Astrocyte (in vitro differentiated cells and primary cell): ENCODE results near the gene JMJD4. TPM values are rescaled to one million over a fixed set of nuclear protein-coding genes. Genes with fewer than 3 reads are reported as not detected.

Experiments
- DNase-seq: peaks from one replicate; pipeline ENCODE4 v3.0.0-alpha.2; 2010; ENCODE audit warnings: low read depth
- FAIRE-seq: peaks from 2 replicates; lab custom pipeline; 2011; peaks lifted over from hg19 to GRCh38; lab: Jason Lieb, UNC
- H2AFZ ChIP-seq: 2 replicates; pipeline ENCODE4 v1.6.0; 2012; ENCODE audit warnings: low read depth, low read length, inconsistent platforms
- H3K27ac ChIP-seq: 2 replicates; pipeline ENCODE4 v1.5.1; 2011; ENCODE audit warnings: low read depth, low read length, inconsistent platforms
- H3K27me3 ChIP-seq: 2 replicates; pipeline ENCODE4 v1.6.0; 2011; ENCODE audit warnings: low read length, inconsistent platforms; ENCODE audit not compliant: insufficient read depth
- H3K36me3 ChIP-seq: 2 replicates; pipeline ENCODE4 v1.5.1; 2011; ENCODE audit warnings: low read length, inconsistent platforms; ENCODE audit not compliant: insufficient read depth
- H3K4me1 ChIP-seq: 2 replicates; pipeline ENCODE4 v1.5.1; 2011; ENCODE audit warnings: low read length, inconsistent platforms; ENCODE audit not compliant: insufficient read depth
- H3K4me2 ChIP-seq: 2 replicates; pipeline ENCODE4 v1.6.0; 2012; ENCODE audit warnings: low read length, inconsistent platforms
- H3K4me3 ChIP-seq: 2 replicates; pipeline ENCODE4 v1.5.1; 2011; ENCODE audit warnings: low read depth, mild to moderate bottlenecking, low read length, inconsistent platforms; ENCODE audit not compliant: insufficient read depth
- H3K79me2 ChIP-seq: 2 replicates; pipeline ENCODE4 v1.6.0; 2012; ENCODE audit warnings: mild to moderate bottlenecking, low read length, inconsistent platforms; ENCODE audit not compliant: insufficient read depth
- H3K9ac ChIP-seq: 2 replicates; pipeline ENCODE4 v1.6.0; 2012; ENCODE audit warnings: mild to moderate bottlenecking, low read length, inconsistent platforms
- H3K9me3 ChIP-seq: 2 replicates; pipeline ENCODE4 v1.5.1; 2012; ENCODE audit warnings: low read depth, mild to moderate bottlenecking, low read length, inconsistent platforms; ENCODE audit not compliant: insufficient read depth
- H4K20me1 ChIP-seq: 2 replicates; pipeline ENCODE4 v1.6.0; 2012; ENCODE audit warnings: low read length, inconsistent platforms; ENCODE audit not compliant: insufficient read depth
- H3K27ac Mint-ChIP-seq: one replicate; pipeline ENCODE4 v1.8.0; 2021; ENCODE audit warnings: mild to moderate bottlenecking, mixed read lengths; ENCODE audit not compliant: unreplicated experiment
- H3K27me3 Mint-ChIP-seq: one replicate; pipeline ENCODE4 v1.8.0; 2021; ENCODE audit warnings: low read depth, mixed read lengths; ENCODE audit not compliant: unreplicated experiment
- H3K36me3 Mint-ChIP-seq: one replicate; pipeline ENCODE4 v1.8.0; 2021; ENCODE audit warnings: low read depth, mixed read lengths; ENCODE audit not compliant: unreplicated experiment
- H3K4me1 Mint-ChIP-seq: one replicate; pipeline ENCODE4 v1.8.0; 2021; ENCODE audit warnings: low read depth, mixed read lengths; ENCODE audit not compliant: unreplicated experiment
- H3K4me3 Mint-ChIP-seq: one replicate; pipeline ENCODE4 v1.8.0; 2021; ENCODE audit warnings: mild to moderate bottlenecking, moderate library complexity, mixed read lengths; ENCODE audit not compliant: unreplicated experiment
- H3K9me3 Mint-ChIP-seq: one replicate; pipeline ENCODE4 v1.8.0; 2021; ENCODE audit warnings: mild to moderate bottlenecking, mixed read lengths; ENCODE audit not compliant: unreplicated experiment
- EZH2 ChIP-seq: IDR thresholded peaks from 2 replicates; pipeline ENCODE4 v1.6.1; 2012; ENCODE audit warnings: mild to moderate bottlenecking, low read length, inconsistent platforms; ENCODE audit not compliant: insufficient read depth
- total RNA-seq: library from RNA; stranded (reverse); gene quantifications from 2 replicates; pipeline ENCODE4 v1.2.1, GENCODE V29; 2021
- TF ChIP-seq, protein P1 (sequence below): IDR thresholded peaks from 2 replicates; pipeline ENCODE4 v1.5.1; 2011; ENCODE audit warnings: low read depth, mild to moderate bottlenecking, inconsistent platforms, low read length, moderate library complexity; ENCODE audit not compliant: insufficient read depth

Gene JMJD4
- total RNA-seq, 1 donor from 2014 or later: 17.5 TPM

DNA sequence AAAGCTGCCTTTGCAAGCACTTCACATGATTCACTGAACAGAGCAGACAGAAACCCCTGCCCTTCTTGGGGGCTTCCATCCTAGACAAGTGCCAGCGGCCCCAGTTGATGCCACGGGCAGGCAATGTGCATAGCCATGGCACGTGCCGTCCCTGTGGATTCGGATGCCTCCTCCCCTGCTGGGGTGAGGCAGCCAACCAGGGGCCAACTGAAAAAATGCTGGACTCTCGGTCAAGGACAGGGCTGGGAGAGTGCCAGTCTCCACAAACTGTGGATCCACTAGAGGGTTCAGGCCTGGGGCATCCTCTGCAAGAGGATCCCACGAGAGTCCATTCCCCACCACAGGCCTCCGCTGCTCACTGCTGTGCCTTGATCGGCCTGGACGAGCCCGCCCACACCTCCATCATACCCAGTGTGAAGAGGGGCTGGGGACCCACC lies 3.8 kb downstream of the JMJD4 start:
- no peak overlapping the region for H3K4me3 ChIP-seq
- H3K9me3 ChIP-seq: no peaks in the 10 kb centered on the region
- H3K4me1 ChIP-seq: peaks cover 16% of the 10 kb centered on the region
- peaks cover 38% of the 10 kb centered on the region for H3K79me2 ChIP-seq
- no peak for FAIRE-seq
- no peaks in the 10 kb centered on the region for H3K36me3 Mint-ChIP-seq
- TF ChIP-seq, protein P1, sequence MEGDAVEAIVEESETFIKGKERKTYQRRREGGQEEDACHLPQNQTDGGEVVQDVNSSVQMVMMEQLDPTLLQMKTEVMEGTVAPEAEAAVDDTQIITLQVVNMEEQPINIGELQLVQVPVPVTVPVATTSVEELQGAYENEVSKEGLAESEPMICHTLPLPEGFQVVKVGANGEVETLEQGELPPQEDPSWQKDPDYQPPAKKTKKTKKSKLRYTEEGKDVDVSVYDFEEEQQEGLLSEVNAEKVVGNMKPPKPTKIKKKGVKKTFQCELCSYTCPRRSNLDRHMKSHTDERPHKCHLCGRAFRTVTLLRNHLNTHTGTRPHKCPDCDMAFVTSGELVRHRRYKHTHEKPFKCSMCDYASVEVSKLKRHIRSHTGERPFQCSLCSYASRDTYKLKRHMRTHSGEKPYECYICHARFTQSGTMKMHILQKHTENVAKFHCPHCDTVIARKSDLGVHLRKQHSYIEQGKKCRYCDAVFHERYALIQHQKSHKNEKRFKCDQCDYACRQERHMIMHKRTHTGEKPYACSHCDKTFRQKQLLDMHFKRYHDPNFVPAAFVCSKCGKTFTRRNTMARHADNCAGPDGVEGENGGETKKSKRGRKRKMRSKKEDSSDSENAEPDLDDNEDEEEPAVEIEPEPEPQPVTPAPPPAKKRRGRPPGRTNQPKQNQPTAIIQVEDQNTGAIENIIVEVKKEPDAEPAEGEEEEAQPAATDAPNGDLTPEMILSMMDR: no peak
- H3K27me3 ChIP-seq: no peaks in the 10 kb centered on the region
- H3K36me3 ChIP-seq: peaks cover 3% of the 10 kb centered on the region
- H3K4me2 ChIP-seq: no peak overlapping the region
- H3K9me3 Mint-ChIP-seq: peaks cover 3% of the 10 kb centered on the region
- H3K4me3 Mint-ChIP-seq: no peak overlapping the region
- no peak overlapping the region for H3K27ac ChIP-seq
- no peak for DNase-seq
- no peak overlapping the region for H3K9ac ChIP-seq
- peaks cover 48% of the 10 kb centered on the region for H4K20me1 ChIP-seq
- H2AFZ ChIP-seq: no peak overlapping the region
- no peaks in the 10 kb centered on the region for H3K27me3 Mint-ChIP-seq
- H3K27ac Mint-ChIP-seq: no peak overlapping the region
- peaks cover 11% of the 10 kb centered on the region for H3K4me1 Mint-ChIP-seq

DNA sequence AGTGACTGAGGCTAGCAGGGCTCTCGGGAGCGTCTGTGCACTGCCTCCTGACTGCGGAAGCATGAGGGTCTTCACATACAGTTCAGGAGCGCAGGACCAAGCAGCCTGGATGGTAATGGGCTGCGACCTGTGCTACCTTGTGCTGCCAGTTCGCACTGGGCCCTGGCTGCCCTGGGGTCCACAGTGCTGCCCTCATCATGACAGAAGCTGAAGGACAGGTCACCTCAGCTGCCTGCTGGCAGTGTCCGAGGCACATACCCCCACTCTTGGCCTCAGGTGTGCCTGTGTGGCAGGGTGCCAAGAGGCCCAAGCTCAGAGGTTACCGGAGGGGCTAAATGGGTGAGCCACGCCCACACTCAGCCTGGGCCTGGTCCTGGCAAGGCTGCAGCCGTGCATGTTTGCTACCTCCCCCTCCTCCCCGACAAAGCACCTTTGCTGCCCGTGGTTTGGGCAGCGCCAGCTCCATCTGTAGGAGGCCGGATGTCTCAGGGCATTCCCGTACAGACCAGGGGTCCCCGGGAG lies 4.4 kb downstream of the JMJD4 start:
- Mint-ChIP-seq H3K4me1 (peaks cover 8% of the 10 kb centered on the region), H3K4me3 (peak overlapping the region; percentile 29), H3K27ac (no peak overlapping the region), H3K27me3 (no peaks in the 10 kb centered on the region), H3K36me3 (no peaks in the 10 kb centered on the region), H3K9me3 (peaks cover 3% of the 10 kb centered on the region)
- Histone ChIP-seq H3K4me3 (no peak overlapping the region), H3K4me1 (peaks cover 16% of the 10 kb centered on the region), H2AFZ (no peak overlapping the region), H4K20me1 (peaks cover 42% of the 10 kb centered on the region), H3K27me3 (no peaks in the 10 kb centered on the region), H3K4me2 (no peak overlapping the region), H3K9me3 (no peaks in the 10 kb centered on the region), H3K79me2 (peaks cover 33% of the 10 kb centered on the region), H3K9ac (no peak overlapping the region), H3K27ac (no peak overlapping the region), H3K36me3 (peaks cover 3% of the 10 kb centered on the region)
- DNase-seq: no peak
- no peak for TF ChIP-seq EZH2
- TF ChIP-seq, protein P1: no peak
- FAIRE-seq: no peak

DNA sequence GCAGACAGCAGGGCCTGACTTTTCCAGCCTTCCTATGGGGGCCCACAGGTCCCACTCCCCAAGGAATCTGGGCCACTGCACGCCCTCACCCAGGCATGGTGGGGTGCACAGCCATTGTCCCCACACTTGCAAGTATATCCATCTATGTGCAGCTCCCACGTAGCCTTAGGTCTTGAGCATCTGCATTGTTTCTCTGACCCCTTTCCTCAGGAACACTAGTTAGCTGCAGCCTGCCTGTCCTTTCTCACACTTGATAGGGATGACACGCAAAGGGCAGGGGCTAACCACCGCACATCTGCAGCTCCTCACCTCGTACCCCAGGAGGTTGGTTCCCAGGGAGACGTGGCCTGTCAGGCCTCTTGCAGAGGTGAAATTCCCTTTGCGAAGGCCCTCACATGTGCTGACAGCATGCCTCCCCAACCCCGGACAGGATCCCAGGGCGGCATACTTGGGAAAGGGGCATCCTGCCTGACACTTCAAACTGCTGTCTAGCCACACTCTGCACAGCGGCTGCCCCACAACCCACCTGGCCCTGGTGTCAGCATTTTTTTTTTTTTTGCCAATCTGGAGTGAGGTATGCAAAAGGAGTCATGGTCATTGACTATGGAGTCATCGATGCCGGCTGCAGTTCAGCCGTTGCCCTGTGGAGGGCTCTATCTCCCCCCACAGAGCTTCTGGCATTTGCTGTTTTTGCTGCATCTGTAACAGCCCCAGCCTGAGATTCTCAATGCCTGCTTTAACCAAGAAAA lies 5.0 kb downstream of the JMJD4 start:
- Histone ChIP-seq H4K20me1 (peaks cover 42% of the 10 kb centered on the region), H3K4me3 (no peak overlapping the region), H3K27me3 (no peaks in the 10 kb centered on the region), H2AFZ (no peak overlapping the region), H3K79me2 (peaks cover 26% of the 10 kb centered on the region), H3K4me2 (no peak overlapping the region), H3K9me3 (no peaks in the 10 kb centered on the region), H3K27ac (no peak overlapping the region), H3K4me1 (peaks cover 16% of the 10 kb centered on the region), H3K9ac (no peak overlapping the region), H3K36me3 (peaks cover 3% of the 10 kb centered on the region)
- peak; percentile 31 for DNase-seq
- no peaks in the 10 kb centered on the region for H3K27me3 Mint-ChIP-seq
- peak overlapping the region; percentile 29 for H3K4me3 Mint-ChIP-seq
- no peak overlapping the region for H3K27ac Mint-ChIP-seq
- TF ChIP-seq, protein P1: peak; percentile 82
- no peak for TF ChIP-seq EZH2
- H3K9me3 Mint-ChIP-seq: peaks cover 3% of the 10 kb centered on the region
- no peaks in the 10 kb centered on the region for H3K36me3 Mint-ChIP-seq
- no peak for FAIRE-seq
- H3K4me1 Mint-ChIP-seq: peaks cover 8% of the 10 kb centered on the region
